ENCODE results near the gene TRAM2. TPM values are rescaled to one million over a fixed set of nuclear protein-coding genes. Genes with fewer than 3 reads are reported as not detected.

The TRAM2 gene
- total RNA-seq, 1 experiment from 2014 or later: 58.5 TPM

GRCh38 chr6:52595000-52595795, 18.3 kb upstream of the TRAM2 start:
- DNase-seq (ENCODE audit: low read depth): peak; percentile 82

GRCh38 chr6:52594221-52594620, 17.4 kb upstream of the TRAM2 start:
- DNase-seq (ENCODE audit: low read depth): no peak

DNA sequence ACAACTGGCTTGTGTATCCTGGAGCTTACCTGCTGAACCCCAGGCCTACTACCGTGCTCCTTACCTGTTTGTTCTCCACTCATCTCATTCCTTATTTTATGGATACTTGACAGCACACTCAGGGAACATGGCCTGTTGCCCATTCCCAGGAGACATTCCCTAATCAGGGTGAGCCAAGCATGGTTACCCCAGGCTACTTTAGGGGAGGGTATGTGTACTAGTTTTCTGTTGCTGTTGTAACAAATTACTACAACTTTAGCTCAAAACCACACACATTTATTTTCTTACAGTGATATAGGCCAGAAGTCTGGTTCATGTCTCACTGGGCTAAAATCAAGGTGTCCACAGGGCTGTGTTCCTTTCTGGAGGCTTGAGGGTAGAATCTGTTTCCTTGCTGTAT, 15.0 kb upstream of the TRAM2 start:
- no peak for DNase-seq (ENCODE audit: low read depth)

- DNase-seq (ENCODE audit: low read depth): no peak
Observed at GRCh38 chr6:52590152-52590891, 13.5 kb upstream of the TRAM2 start.

GRCh38 chr6:52588710-52589091, 11.8 kb upstream of the TRAM2 start:
- DNase-seq (ENCODE audit: low read depth): no peak

DNA sequence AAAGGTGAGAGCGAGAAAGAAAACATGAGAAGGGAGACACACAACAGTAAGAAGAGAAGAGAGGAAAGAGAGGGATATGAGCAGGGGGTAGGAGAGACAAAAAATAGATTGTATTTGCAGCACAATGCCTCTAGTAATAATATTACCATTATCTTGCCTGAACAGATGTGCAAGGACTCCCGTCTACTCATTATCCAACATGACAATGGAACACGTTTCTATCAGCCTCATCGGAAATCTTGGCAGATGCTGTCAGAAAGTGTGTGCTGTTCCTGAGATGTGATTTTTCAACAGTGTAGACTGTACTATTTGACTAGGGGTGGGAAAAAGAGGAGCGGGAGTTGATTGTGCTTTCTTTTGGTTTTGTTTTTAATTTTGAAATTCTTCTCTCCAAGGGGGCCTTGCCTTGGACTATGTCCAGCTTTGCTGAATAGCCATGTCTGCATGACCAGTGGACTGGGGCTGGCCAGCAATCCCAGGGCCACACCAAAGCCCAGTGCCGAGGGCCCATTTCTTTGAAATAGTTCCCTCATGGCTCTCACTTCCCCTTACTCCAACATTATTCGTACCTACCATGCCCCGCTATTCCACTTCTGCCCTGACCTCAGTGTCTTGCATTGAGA, 11.3 kb upstream of the TRAM2 start:
- DNase-seq (ENCODE audit: low read depth): no peak

DNA sequence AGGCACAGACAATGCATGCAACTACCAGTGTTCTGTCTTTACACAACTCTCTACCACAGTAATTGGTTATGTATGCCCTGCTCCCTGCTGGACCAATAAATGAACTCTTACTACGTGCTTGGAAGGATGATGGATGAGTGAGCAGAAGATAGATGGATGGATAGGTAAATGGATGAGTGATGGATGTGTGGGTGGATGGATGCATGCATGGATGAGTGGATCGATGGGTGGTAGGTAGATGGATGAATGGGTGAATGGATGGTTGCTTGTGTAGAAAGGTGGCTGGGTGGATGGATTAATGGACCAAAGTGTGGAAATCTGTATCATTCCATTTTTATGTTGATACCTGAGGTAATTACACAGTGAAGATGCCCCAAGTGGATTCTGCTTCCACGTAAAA, 10.1 kb upstream of the TRAM2 start:
- DNase-seq (ENCODE audit: low read depth): no peak

DNA sequence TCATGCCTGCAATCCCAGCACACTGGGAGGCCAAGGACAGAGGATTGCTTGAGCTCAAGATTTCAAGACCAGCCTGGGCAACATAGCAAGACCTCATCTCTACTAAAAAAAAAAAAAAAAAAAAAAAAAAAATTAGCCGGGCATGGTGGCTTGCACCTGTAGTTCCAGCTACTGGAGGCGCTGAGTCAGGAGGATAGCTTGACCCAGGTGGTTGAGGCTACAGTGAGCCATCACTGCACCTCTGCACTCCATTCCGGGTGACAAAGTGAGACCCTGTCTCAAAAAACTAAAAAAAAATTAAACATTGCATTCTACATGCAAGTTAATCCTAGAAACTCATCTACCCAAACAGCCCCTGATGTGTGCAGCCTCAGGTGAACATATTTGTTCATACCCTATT, 7.3 kb upstream of the TRAM2 start:
- DNase-seq (ENCODE audit: low read depth): no peak

- no peak for DNase-seq (ENCODE audit: low read depth)
Observed at GRCh38 chr6:52582996-52583395, 6.1 kb upstream of the TRAM2 start.

DNA sequence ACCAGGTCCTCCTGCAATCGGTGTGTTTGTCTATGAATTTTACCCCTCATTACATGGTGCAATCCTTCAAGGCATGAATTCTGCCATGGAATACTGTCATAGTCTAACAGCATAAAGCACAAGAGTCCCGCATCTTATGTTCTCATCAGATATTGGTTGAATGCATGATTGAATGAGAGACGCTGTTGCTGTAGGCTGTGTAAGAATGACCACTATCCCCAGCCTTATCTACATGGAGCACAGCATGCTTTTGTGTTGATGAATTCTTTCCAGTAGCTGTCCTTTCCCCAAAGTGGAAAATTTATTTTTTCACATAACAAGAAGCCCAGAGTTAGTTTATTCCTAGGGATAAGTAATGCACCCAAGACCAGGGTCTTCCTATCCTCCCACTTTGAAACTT, 5.6 kb upstream of the TRAM2 start:
- DNase-seq (ENCODE audit: low read depth): no peak

DNA sequence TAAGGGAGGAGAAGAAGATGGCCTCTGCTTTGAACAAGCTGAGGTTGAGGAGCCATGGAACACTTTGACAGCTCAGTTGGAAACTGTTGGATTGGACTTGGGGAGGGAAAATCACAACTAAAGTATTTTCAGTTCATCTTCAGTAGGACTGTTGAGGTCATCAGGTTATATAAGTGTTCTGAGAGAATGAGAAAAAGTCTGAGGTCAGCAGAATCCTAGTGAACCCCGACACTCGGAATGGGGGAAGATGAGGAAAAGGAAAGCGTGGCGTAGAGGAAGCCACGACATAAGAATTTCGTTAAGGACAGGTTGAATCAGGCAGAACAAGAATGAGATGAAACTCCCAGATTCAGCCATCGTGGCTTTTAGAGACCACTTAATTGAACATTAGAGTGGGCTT, 4.0 kb upstream of the TRAM2 start:
- no peak for DNase-seq (ENCODE audit: low read depth)

DNA sequence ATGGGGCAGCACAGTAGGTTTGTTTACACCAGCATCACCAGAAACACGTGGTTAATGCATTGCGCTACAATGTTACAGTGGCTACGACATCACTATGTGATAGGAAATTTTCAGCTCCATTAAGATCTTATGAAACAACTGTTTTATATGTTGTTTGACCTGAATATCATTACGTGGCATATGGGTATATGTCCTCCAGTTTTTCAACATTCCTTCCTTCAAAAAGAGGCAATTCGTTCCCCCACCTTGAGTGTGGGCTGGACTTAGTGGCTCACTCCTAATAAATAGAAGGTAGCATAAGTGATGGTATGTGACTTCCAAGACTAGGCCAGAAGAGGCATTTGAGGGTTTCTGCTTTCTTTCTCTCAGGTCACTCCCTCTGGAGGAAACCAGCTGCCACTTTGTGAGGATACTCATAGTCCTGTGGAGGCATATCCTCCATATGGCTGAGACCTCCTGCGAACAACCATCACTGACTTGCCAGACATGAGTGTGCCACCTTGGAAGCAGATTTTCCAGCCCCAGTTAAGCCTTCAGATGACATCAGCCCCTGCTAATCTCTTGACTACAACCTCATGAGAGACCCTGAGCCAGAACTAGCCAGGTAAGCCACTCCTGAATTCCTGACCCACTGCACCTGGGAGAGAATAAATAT, 2.3 kb upstream of the TRAM2 start:
- DNase-seq (ENCODE audit: low read depth): no peak

GRCh38 chr6:52577778-52578463, 1.1 kb upstream of the TRAM2 start:
- DNase-seq (ENCODE audit: low read depth): no peak

- peak; percentile 86 for DNase-seq (ENCODE audit: low read depth)
Observed at GRCh38 chr6:52576392-52577021, 353 bp downstream of the TRAM2 start.

GRCh38 chr6:52576054-52576391, 837 bp downstream of the TRAM2 start:
- DNase-seq (ENCODE audit: low read depth): no peak

- DNase-seq (ENCODE audit: low read depth): peak; percentile 34
Observed at GRCh38 chr6:52575502-52575892, 1.4 kb downstream of the TRAM2 start.

GRCh38 chr6:52574709-52575501, 2.0 kb downstream of the TRAM2 start:
- DNase-seq (ENCODE audit: low read depth): peak; percentile 52

GRCh38 chr6:52573295-52573694, 3.6 kb downstream of the TRAM2 start:
- DNase-seq (ENCODE audit: low read depth): peak; percentile 39

GRCh38 chr6:52572536-52572935, 4.3 kb downstream of the TRAM2 start:
- no peak for DNase-seq (ENCODE audit: low read depth)

GRCh38 chr6:52571099-52571755, 5.6 kb downstream of the TRAM2 start:
- DNase-seq (ENCODE audit: low read depth): no peak
